ENCODE data around the gene BCOR. TPM values are rescaled to one million over a fixed set of nuclear protein-coding genes. Genes with fewer than 3 reads are reported as not detected.
A peak's percentile ranks its signal among the peaks of the same experiment; 100 is the strongest.

The BCOR gene
- total and polyA plus RNA-seq, 9 of the 15 experiments (the other 6 are each of a cell fraction or from before 2014, with no cell fraction given), result 27.5 to 113 (median 37.6) TPM

DNA sequence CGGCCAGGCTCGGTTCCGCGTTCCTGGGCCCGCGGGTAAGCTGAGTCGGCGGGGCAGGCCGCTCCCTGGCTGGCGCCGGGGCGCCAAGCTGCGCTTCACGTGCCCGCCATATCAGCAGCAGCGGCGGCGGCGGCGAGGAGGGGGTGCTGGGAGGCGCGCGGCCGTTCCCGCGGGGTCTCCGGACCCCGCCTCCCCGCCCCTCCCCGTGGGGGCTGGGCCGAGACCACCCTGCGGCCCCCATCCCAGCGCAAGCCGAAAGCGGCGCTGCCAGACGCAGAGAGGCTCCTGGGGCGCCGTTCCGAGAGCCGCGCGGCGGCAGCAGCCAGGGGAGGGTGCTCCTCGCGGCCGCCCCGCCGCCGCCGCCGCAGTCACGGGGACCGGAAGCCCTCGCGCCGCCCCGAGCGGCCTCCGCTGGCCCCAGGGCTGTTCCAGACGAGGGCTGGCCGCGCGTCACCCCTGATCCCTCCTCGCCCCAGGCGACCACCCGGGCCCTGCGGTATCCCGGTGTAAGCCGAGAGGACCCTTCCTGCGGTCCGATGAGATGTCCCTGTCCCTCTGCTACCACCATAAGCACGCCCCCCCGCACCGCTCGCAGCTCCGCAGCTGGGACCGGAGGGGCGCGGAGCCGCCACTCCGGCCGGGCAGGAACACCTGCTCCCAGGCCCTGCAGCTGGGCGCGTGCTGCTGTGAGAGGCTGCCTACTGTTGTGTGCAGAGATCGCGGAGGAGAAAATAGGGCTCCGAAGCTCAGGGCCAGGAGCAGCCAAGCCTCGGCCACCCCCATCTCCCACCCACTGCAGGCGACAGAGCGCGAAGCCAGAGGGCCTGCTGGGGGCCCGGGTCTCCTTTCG lies 7.5 kb upstream of the BCOR start (continued):
- no peak for TF ChIP-seq SRSF1 (IDR thresholded peaks at IDR 0.05; ENCODE audit: low read depth, low read length)
- no peak for TF ChIP-seq POLR3A (IDR thresholded peaks at IDR 0.05; ENCODE audit: borderline replicate concordance, extremely low read depth, insufficient read depth, insufficient read length)
- TF ChIP-seq TCF3 (CRISPR knock-in tag; IDR thresholded peaks at IDR 0.05), result no peak
- peak; percentile 98 for TF ChIP-seq ZBTB7A (IDR thresholded peaks at IDR 0.05; ENCODE audit: borderline replicate concordance, control insufficient read depth, low read depth, low read length)
- no peak for TF ChIP-seq ZNF174 (CRISPR knock-in tag; IDR thresholded peaks at IDR 0.05)
- peak; percentile 67 for TF ChIP-seq ZNF263 (CRISPR knock-in tag; IDR thresholded peaks at IDR 0.05; ENCODE audit: borderline replicate concordance)
- TF ChIP-seq CSDE1 (IDR thresholded peaks at IDR 0.05), result no peak
- no peak for TF ChIP-seq TEAD4 (IDR thresholded peaks at IDR 0.05; ENCODE audit: low read length)
- no peak for TF ChIP-seq TEAD4 (CRISPR knock-in tag; IDR thresholded peaks at IDR 0.05; ENCODE audit: borderline replicate concordance)
- no peak for TF ChIP-seq XRCC4 (IDR thresholded peaks at IDR 0.05; ENCODE audit: extremely low read depth, insufficient read depth, insufficient read length)
- TF ChIP-seq, protein P1, sequence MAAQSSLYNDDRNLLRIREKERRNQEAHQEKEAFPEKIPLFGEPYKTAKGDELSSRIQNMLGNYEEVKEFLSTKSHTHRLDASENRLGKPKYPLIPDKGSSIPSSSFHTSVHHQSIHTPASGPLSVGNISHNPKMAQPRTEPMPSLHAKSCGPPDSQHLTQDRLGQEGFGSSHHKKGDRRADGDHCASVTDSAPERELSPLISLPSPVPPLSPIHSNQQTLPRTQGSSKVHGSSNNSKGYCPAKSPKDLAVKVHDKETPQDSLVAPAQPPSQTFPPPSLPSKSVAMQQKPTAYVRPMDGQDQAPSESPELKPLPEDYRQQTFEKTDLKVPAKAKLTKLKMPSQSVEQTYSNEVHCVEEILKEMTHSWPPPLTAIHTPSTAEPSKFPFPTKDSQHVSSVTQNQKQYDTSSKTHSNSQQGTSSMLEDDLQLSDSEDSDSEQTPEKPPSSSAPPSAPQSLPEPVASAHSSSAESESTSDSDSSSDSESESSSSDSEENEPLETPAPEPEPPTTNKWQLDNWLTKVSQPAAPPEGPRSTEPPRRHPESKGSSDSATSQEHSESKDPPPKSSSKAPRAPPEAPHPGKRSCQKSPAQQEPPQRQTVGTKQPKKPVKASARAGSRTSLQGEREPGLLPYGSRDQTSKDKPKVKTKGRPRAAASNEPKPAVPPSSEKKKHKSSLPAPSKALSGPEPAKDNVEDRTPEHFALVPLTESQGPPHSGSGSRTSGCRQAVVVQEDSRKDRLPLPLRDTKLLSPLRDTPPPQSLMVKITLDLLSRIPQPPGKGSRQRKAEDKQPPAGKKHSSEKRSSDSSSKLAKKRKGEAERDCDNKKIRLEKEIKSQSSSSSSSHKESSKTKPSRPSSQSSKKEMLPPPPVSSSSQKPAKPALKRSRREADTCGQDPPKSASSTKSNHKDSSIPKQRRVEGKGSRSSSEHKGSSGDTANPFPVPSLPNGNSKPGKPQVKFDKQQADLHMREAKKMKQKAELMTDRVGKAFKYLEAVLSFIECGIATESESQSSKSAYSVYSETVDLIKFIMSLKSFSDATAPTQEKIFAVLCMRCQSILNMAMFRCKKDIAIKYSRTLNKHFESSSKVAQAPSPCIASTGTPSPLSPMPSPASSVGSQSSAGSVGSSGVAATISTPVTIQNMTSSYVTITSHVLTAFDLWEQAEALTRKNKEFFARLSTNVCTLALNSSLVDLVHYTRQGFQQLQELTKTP (IDR thresholded peaks at IDR 0.05; ENCODE audit: low read depth in 1 of 2, partially characterized antibody in 2 of 2), result peak in 1 of 2 experiments; percentile 20
- no peak for TF ChIP-seq POLR2AphosphoS2 (IDR thresholded peaks at IDR 0.05; ENCODE audit: low read length)
- peak; percentile 88 for TF ChIP-seq RBFOX2 (IDR thresholded peaks at IDR 0.05; ENCODE audit: low read depth, low read length)
- TF ChIP-seq ZNF347 (CRISPR knock-in tag; IDR thresholded peaks at IDR 0.05; ENCODE audit: low read depth), result no peak
- TF ChIP-seq GABPB1 (CRISPR knock-in tag; IDR thresholded peaks at IDR 0.05), result peak; percentile 54; the same call in 1 of the 2 replicates
- TF ChIP-seq, protein P2, sequence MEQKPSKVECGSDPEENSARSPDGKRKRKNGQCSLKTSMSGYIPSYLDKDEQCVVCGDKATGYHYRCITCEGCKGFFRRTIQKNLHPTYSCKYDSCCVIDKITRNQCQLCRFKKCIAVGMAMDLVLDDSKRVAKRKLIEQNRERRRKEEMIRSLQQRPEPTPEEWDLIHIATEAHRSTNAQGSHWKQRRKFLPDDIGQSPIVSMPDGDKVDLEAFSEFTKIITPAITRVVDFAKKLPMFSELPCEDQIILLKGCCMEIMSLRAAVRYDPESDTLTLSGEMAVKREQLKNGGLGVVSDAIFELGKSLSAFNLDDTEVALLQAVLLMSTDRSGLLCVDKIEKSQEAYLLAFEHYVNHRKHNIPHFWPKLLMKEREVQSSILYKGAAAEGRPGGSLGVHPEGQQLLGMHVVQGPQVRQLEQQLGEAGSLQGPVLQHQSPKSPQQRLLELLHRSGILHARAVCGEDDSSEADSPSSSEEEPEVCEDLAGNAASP (IDR thresholded peaks at IDR 0.05), result no peak
- TF ChIP-seq, protein P3, sequence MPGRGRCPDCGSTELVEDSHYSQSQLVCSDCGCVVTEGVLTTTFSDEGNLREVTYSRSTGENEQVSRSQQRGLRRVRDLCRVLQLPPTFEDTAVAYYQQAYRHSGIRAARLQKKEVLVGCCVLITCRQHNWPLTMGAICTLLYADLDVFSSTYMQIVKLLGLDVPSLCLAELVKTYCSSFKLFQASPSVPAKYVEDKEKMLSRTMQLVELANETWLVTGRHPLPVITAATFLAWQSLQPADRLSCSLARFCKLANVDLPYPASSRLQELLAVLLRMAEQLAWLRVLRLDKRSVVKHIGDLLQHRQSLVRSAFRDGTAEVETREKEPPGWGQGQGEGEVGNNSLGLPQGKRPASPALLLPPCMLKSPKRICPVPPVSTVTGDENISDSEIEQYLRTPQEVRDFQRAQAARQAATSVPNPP (IDR thresholded peaks at IDR 0.05; ENCODE audit: borderline replicate concordance, insufficient read depth, insufficient read length), result no peak
- no peak for TF ChIP-seq PURB (CRISPR knock-in tag; IDR thresholded peaks at IDR 0.05; ENCODE audit: low read depth)
- TF ChIP-seq, protein P4, sequence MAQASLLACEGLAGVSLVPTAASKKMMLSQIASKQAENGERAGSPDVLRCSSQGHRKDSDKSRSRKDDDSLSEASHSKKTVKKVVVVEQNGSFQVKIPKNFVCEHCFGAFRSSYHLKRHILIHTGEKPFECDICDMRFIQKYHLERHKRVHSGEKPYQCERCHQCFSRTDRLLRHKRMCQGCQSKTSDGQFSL (CRISPR knock-in tag; IDR thresholded peaks at IDR 0.05), result peak; percentile 75
- TF ChIP-seq, protein P4 (tag; IDR thresholded peaks at IDR 0.05), result 0 out of 4 replicates have a peak, but pooled peaks of 1 of the 2 experiments have one; percentile 2
